Gastrocnemius medialis (tissue), 4 donors: ENCODE data around the gene CNR1. TPM values are rescaled to one million over a fixed set of nuclear protein-coding genes. Genes with fewer than 3 reads are reported as not detected.

ENCODE experiments used
- ATAC-seq, 2 donors: fragments of 150-250 bp; one replicate each; pipeline ENCODE4 v1.9.1; 2016
- DNase-seq, 2 donors: peaks; one replicate each; pipeline ENCODE4 v3.0.0-alpha.2; 2019
- H3K27ac ChIP-seq, 4 donors: fragments of 200-600 bp; sonication (generic); 1 replicate in 1 of 4; 2 replicates in 3 of 4; pipeline ENCODE4 v1.5.1; 2016 to 2018; ENCODE audit warnings: mild to moderate bottlenecking in 2 of 4, moderate library complexity in 1 of 4
- H3K27me3 ChIP-seq, 3 donors: fragments of 200-600 bp; sonication (generic) in 2 of 3; 1 replicate in 1 of 3; 2 replicates in 2 of 3; pipeline versions ENCODE4 v1.5.1 to v1.6.0; 2016 to 2019; ENCODE audit warnings: mild to moderate bottlenecking in 1 of 3, moderate library complexity in 1 of 3
- H3K36me3 ChIP-seq, 2 donors: fragments of 200-600 bp; sonication (generic) in 1 of 2; one replicate each; pipeline ENCODE4 v1.5.1; 2017 to 2018
- H3K4me1 ChIP-seq, 2 donors: fragments of 200-600 bp; sonication (generic) in 1 of 2; one replicate each; pipeline ENCODE4 v1.5.1; 2016 to 2017; ENCODE audit warnings: mild to moderate bottlenecking in 2 of 2
- H3K4me3 ChIP-seq, 4 donors: fragments of 200-600 bp; sonication (generic) in 3 of 4; 1 replicate in 1 of 4; 2 replicates in 3 of 4; pipeline ENCODE4 v1.5.1; 2016 to 2019; ENCODE audit warnings: mild to moderate bottlenecking in 2 of 4
- H3K9me3 ChIP-seq, 3 donors: fragments of 200-600 bp; sonication (generic) in 2 of 3; 1 replicate in 1 of 3; 2 replicates in 2 of 3; pipeline ENCODE4 v1.5.1; 2016 to 2019
- CTCF ChIP-seq, 5 experiments: fragments of 450-650 bp in 3 of 5; fragments of 200-600 bp in 2 of 5; sonication (generic) in 2 of 5; IDR thresholded peaks in 4 of 5; conservative IDR thresholded peaks in 1 of 5; 1 replicate in 4 of 5; 2 replicates in 1 of 5; pipeline ENCODE4 v1.5.1; 2016 to 2019; ENCODE audit warnings: antibody characterized with exemption in 5 of 5, mild to moderate bottlenecking in 3 of 5, moderate library complexity in 3 of 5
- POLR2A ChIP-seq, 2 donors: fragments of 450-650 bp; IDR thresholded peaks; one replicate each; pipeline ENCODE4 v1.6.1; 2017; ENCODE audit warnings: antibody characterized with exemption in 2 of 2, mild to moderate bottlenecking in 2 of 2, moderate library complexity in 2 of 2
- in situ Hi-C, 4 donors: fragments of 200-750 bp; cut with MboI; loops; one replicate each; pipeline versions ENCODE4 v1.15.0 to v1.8.0; 2017; ENCODE audit warnings: low sequenced_read_pairs in 4 of 4
- intact Hi-C: fragments of 100-400 bp; cut with DNase I; formaldehyde crosslinking; loops from one replicate; pipeline ENCODE4 v1.15.1; 2023; ENCODE audit warnings: low total_unique reads
- total RNA-seq, 4 donors: library from RNA; depleted of rRNA; stranded (reverse); fragments of >200 nt; gene quantifications; one replicate each; pipeline versions ENCODE4 v1.1.0 to v1.2.3, GENCODE V29; 2016

Gene CNR1
- total RNA-seq, 4 donors from 2014 or later, result 4.9 to 9.4 (median 5.9) TPM

GRCh38 chr6:88105741-88106340 lies 60.3 kb downstream of the CNR1 start:
- no peak for ATAC-seq
- intact Hi-C loops, result no loop called here

More at GRCh38 chr6:88105741-88106340, 60.3 kb downstream of the CNR1 start:
- no peak for TF ChIP-seq CTCF (IDR thresholded peaks at IDR 0.05 in 4 of 5, conservative IDR thresholded peaks at IDR 0.05 in 1 of 5)
- no peak for TF ChIP-seq POLR2A (IDR thresholded peaks at IDR 0.05)
- Histone ChIP-seq H3K27ac (no peak overlapping the region), H3K4me3 (no peak overlapping the region), H3K27me3 (no peaks in the 10 kb centered on the region), H3K9me3 (no peaks in the 10 kb centered on the region), H3K36me3 (no peaks in the 10 kb centered on the region), H3K4me1 (no peaks in the 10 kb centered on the region)
- DNase-seq, result no peak
- in situ Hi-C loops, result no loop called here

Other genes starting within 250 kb of the CNR1 start
- not detected for gene SPACA1, start 118.5 kb downstream of the CNR1 start, total RNA-seq